Endodermal cell (in vitro differentiated cells): Measurements from ENCODE around the gene FBXO47. TPM values are rescaled to one million over a fixed set of nuclear protein-coding genes. Genes with fewer than 3 reads are reported as not detected.

ENCODE experiments used
- DNase-seq: peaks from one replicate; pipeline ENCODE4 v3.0.0-alpha.2; 2017
- H3K27ac ChIP-seq: 2 replicates; pipeline ENCODE4 v1.5.1; 2013; ENCODE audit warnings: mild to moderate bottlenecking, low read depth, low read length, moderate library complexity
- H3K27me3 ChIP-seq: 2 replicates; pipeline ENCODE4 v1.6.1; 2013; ENCODE audit warnings: mild to moderate bottlenecking, low read length, moderate library complexity; ENCODE audit not compliant: insufficient read depth, control insufficient read depth, poor library complexity, severe bottlenecking
- H3K36me3 ChIP-seq: 2 replicates; pipeline ENCODE4 v1.7.0; 2013; ENCODE audit warnings: mild to moderate bottlenecking, low read length, moderate library complexity; ENCODE audit not compliant: control insufficient read depth, insufficient read depth
- H3K4me1 ChIP-seq: one replicate; pipeline ENCODE4 v1.7.0; 2013; ENCODE audit warnings: low read length; ENCODE audit not compliant: control insufficient read depth, insufficient read depth
- H3K4me3 ChIP-seq: 2 replicates; pipeline ENCODE4 v1.5.1; 2013; ENCODE audit warnings: mild to moderate bottlenecking, low read length, moderate library complexity
- H3K9ac ChIP-seq: 2 replicates; pipeline ENCODE4 v1.6.1; 2013; ENCODE audit warnings: mild to moderate bottlenecking, low read length, moderate library complexity; ENCODE audit not compliant: poor library complexity, severe bottlenecking; ENCODE audit errors: extremely low read depth
- H3K9me3 ChIP-seq: 2 replicates; pipeline ENCODE4 v1.6.1; 2013; ENCODE audit warnings: mild to moderate bottlenecking, low read length, moderate library complexity; ENCODE audit not compliant: control insufficient read depth
- H3K27ac Mint-ChIP-seq: 2 replicates; pipeline ENCODE4 v1.8.0; 2020; ENCODE audit warnings: mixed read lengths
- H3K27me3 Mint-ChIP-seq: 2 replicates; pipeline ENCODE4 v1.8.0; 2021; ENCODE audit warnings: mild to moderate bottlenecking, mixed read lengths; ENCODE audit not compliant: insufficient read depth
- H3K36me3 Mint-ChIP-seq: 2 replicates; pipeline ENCODE4 v1.8.0; 2020; ENCODE audit warnings: low read depth, mixed read lengths
- H3K4me1 Mint-ChIP-seq: 2 replicates; pipeline ENCODE4 v1.8.0; 2020; ENCODE audit warnings: mixed read lengths
- H3K4me3 Mint-ChIP-seq: 2 replicates; pipeline ENCODE4 v1.8.0; 2020; ENCODE audit warnings: mild to moderate bottlenecking, moderate library complexity, mixed read lengths
- H3K9me3 Mint-ChIP-seq: 2 replicates; pipeline ENCODE4 v1.8.0; 2020; ENCODE audit warnings: mild to moderate bottlenecking, mixed read lengths
- CTCF ChIP-seq: fragments of 200-600 bp; sonication (generic); conservative IDR thresholded peaks from 2 replicates; pipeline ENCODE4 v1.5.0; 2021; ENCODE audit warnings: antibody characterized with exemption, mild to moderate bottlenecking
- WGBS, 2 experiments: methylation state at CpG; one replicate each; pipeline versions ENCODE4 v1.1.5 to v1.1.7; 2013; ENCODE audit warnings: missing lambda C conversion rate in 2 of 2, mixed read lengths in 1 of 2; ENCODE audit not compliant: insufficient coverage in 1 of 2, insufficient read length in 1 of 2; 5-methylcytosine and 5-hydroxymethylcytosine counted together
- total RNA-seq, 2 donors: library from RNA; stranded (reverse); fragmentation: NEBNext Ultra II Directional in 1 of 2; extraction: Animal tissue kit (Norgen Biotek cat#: 25700) in 1 of 2; gene quantifications; 2 replicates in 1 of 2; 3 replicates in 1 of 2; pipeline ENCODE4 v1.2.1, GENCODE V29; 2021

Gene FBXO47
- total RNA-seq, 2 donors from 2014 or later: not detected

- Histone ChIP-seq H3K9ac (no peak overlapping the region), H3K36me3 (no peaks in the 10 kb centered on the region), H3K27me3 (no peaks in the 10 kb centered on the region), H3K4me1 (no peaks in the 10 kb centered on the region), H3K27ac (no peak overlapping the region), H3K9me3 (no peaks in the 10 kb centered on the region), H3K4me3 (no peak overlapping the region)
- Mint-ChIP-seq H3K9me3 (peaks cover 3% of the 10 kb centered on the region), H3K36me3 (no peaks in the 10 kb centered on the region), H3K4me1 (peaks cover 3% of the 10 kb centered on the region), H3K27me3 (no peaks in the 10 kb centered on the region), H3K4me3 (no peak overlapping the region), H3K27ac (no peak overlapping the region)
- TF ChIP-seq CTCF: no peak
- 91% methylated on average over 4 of the region's 4 CpGs for WGBS, 2 experiments
- DNase-seq: no peak
Observed at GRCh38 chr17:38969281-38969680, 2.1 kb upstream of the FBXO47 start.

- no peak for TF ChIP-seq CTCF
- no peaks in the 10 kb centered on the region for H3K4me1 Mint-ChIP-seq
- no peak overlapping the region for H3K27ac Mint-ChIP-seq
- H3K27me3 Mint-ChIP-seq: no peaks in the 10 kb centered on the region
- DNase-seq: no peak
- H3K9ac ChIP-seq: no peak overlapping the region
- H3K4me3 Mint-ChIP-seq: no peak overlapping the region
- no peaks in the 10 kb centered on the region for H3K36me3 Mint-ChIP-seq
- H3K27me3 ChIP-seq: no peaks in the 10 kb centered on the region
- H3K4me1 ChIP-seq: no peaks in the 10 kb centered on the region
- no peaks in the 10 kb centered on the region for H3K9me3 ChIP-seq
- H3K4me3 ChIP-seq: no peak overlapping the region
- no peak overlapping the region for H3K27ac ChIP-seq
- 91 to 92% methylated on average over 3 to 4 of the region's 4 CpGs for WGBS, 2 experiments
- H3K36me3 ChIP-seq: no peaks in the 10 kb centered on the region
- no peaks in the 10 kb centered on the region for H3K9me3 Mint-ChIP-seq
Observed at GRCh38 chr17:38961413-38961812, 5.8 kb downstream of the FBXO47 start.

GRCh38 chr17:38960402-38960801 lies 6.8 kb downstream of the FBXO47 start:
- Histone ChIP-seq H3K9me3 (no peaks in the 10 kb centered on the region), H3K27ac (no peak overlapping the region), H3K9ac (no peak overlapping the region), H3K36me3 (no peaks in the 10 kb centered on the region), H3K4me1 (no peaks in the 10 kb centered on the region), H3K27me3 (no peaks in the 10 kb centered on the region), H3K4me3 (no peak overlapping the region)
- no peak for TF ChIP-seq CTCF
- no peaks in the 10 kb centered on the region for H3K9me3 Mint-ChIP-seq
- no peak overlapping the region for H3K27ac Mint-ChIP-seq
- DNase-seq: no peak
- no peaks in the 10 kb centered on the region for H3K27me3 Mint-ChIP-seq
- WGBS, 2 experiments: 94 to 95% methylated on average over 3 to 5 of the region's 5 CpGs
- H3K4me1 Mint-ChIP-seq: no peaks in the 10 kb centered on the region
- H3K4me3 Mint-ChIP-seq: no peak overlapping the region
- no peaks in the 10 kb centered on the region for H3K36me3 Mint-ChIP-seq
